ENCODE measurements around the gene RPRD1A. TPM values are rescaled to one million over a fixed set of nuclear protein-coding genes. Genes with fewer than 3 reads are reported as not detected.

RPRD1A gene
- total RNA-seq, 1 experiment from 2014 or later: 65.1 TPM

- no peak for TF ChIP-seq CTCF (conservative IDR thresholded peaks at IDR 0.05; ENCODE audit: low read depth, low read length)
- no peak for TF ChIP-seq EZH2 (IDR thresholded peaks at IDR 0.05; ENCODE audit: borderline replicate concordance, low read depth, low read length, poor library complexity, severe bottlenecking)
- ChIA-PET CTCF (no interaction called here), POLR2A (ENCODE audit: low non-redundant PET) (no interaction called here)
- BruUV-seq (replicated peaks): no TSS peak
- no peak overlapping the region for H3K4me3 ChIP-seq (ENCODE audit: low read depth, low read length, poor library complexity, severe bottlenecking)
- H3K27ac ChIP-seq (ENCODE audit: low read depth, low read length, poor library complexity, severe bottlenecking): no peak overlapping the region
- H3K4me1 ChIP-seq (ENCODE audit: insufficient read depth, low read length, poor library complexity, severe bottlenecking): peaks cover 5% of the 10 kb centered on the region
- no peak for DNase-seq (ENCODE audit: low spot score)
- no peaks in the 10 kb centered on the region for H3K36me3 ChIP-seq (ENCODE audit: insufficient read depth, low read length, poor library complexity, severe bottlenecking)
- intact Hi-C loops (cut with micrococcal nuclease; ENCODE audit: unreplicated experiment): loop anchor here (2.0 to 5.0 kb wide), 2 partner anchors 77 to 269 kb away; no protein-coding TSS in a partner anchor
- H3K27me3 ChIP-seq (replicated peaks; ENCODE audit: insufficient read depth, low read depth, low read length, poor library complexity): no peaks in the 10 kb centered on the region
- no peaks in the 10 kb centered on the region for H3K9me3 ChIP-seq (ENCODE audit: low read depth, low read length, poor library complexity, severe bottlenecking)
Observed at GRCh38 chr18:36015629-36016028, 51.7 kb downstream of the RPRD1A start.

GRCh38 chr18:36012891-36013290, 54.5 kb downstream of the RPRD1A start:
- TF ChIP-seq CTCF (conservative IDR thresholded peaks at IDR 0.05; ENCODE audit: low read depth, low read length): no peak
- no peak for TF ChIP-seq EZH2 (IDR thresholded peaks at IDR 0.05; ENCODE audit: borderline replicate concordance, low read depth, low read length, poor library complexity, severe bottlenecking)
- H3K4me3 ChIP-seq (ENCODE audit: low read depth, low read length, poor library complexity, severe bottlenecking): no peak overlapping the region
- CTCF ChIA-PET: no interaction called here
- H3K27ac ChIP-seq (ENCODE audit: low read depth, low read length, poor library complexity, severe bottlenecking): no peak overlapping the region
- intact Hi-C loops (cut with micrococcal nuclease; ENCODE audit: unreplicated experiment): no loop called here
- H3K27me3 ChIP-seq (replicated peaks; ENCODE audit: insufficient read depth, low read depth, low read length, poor library complexity): no peaks in the 10 kb centered on the region
- H3K4me1 ChIP-seq (ENCODE audit: insufficient read depth, low read length, poor library complexity, severe bottlenecking): peaks cover 5% of the 10 kb centered on the region
- no peaks in the 10 kb centered on the region for H3K36me3 ChIP-seq (ENCODE audit: insufficient read depth, low read length, poor library complexity, severe bottlenecking)
- no peaks in the 10 kb centered on the region for H3K9me3 ChIP-seq (ENCODE audit: low read depth, low read length, poor library complexity, severe bottlenecking)
- POLR2A ChIA-PET (ENCODE audit: low non-redundant PET): no interaction called here
- no TSS peak for BruUV-seq (replicated peaks)
- no peak for DNase-seq (ENCODE audit: low spot score)

GRCh38 chr18:36009214-36009613, 58.1 kb downstream of the RPRD1A start:
- Histone ChIP-seq H3K36me3 (ENCODE audit: insufficient read depth, low read length, poor library complexity, severe bottlenecking) (no peaks in the 10 kb centered on the region), H3K27ac (ENCODE audit: low read depth, low read length, poor library complexity, severe bottlenecking) (no peak overlapping the region), H3K4me3 (ENCODE audit: low read depth, low read length, poor library complexity, severe bottlenecking) (no peak overlapping the region), H3K9me3 (ENCODE audit: low read depth, low read length, poor library complexity, severe bottlenecking) (no peaks in the 10 kb centered on the region), H3K27me3 (replicated peaks; ENCODE audit: insufficient read depth, low read depth, low read length, poor library complexity) (no peaks in the 10 kb centered on the region), H3K4me1 (ENCODE audit: insufficient read depth, low read length, poor library complexity, severe bottlenecking) (no peaks in the 10 kb centered on the region)
- ChIA-PET CTCF (no interaction called here), POLR2A (ENCODE audit: low non-redundant PET) (no interaction called here)
- no TSS peak for BruUV-seq (replicated peaks)
- TF ChIP-seq CTCF (conservative IDR thresholded peaks at IDR 0.05; ENCODE audit: low read depth, low read length): no peak
- no peak for TF ChIP-seq EZH2 (IDR thresholded peaks at IDR 0.05; ENCODE audit: borderline replicate concordance, low read depth, low read length, poor library complexity, severe bottlenecking)
- DNase-seq (ENCODE audit: low spot score): no peak
- intact Hi-C loops (cut with micrococcal nuclease; ENCODE audit: unreplicated experiment): no loop called here

Data from A673 (cell line).